Peyer's patch (tissue), 4 donors: ENCODE measurements around the gene DCC.

Experiments
- CTCF ChIP-seq, 6 experiments: fragments of 450-650 bp in 4 of 6; fragments of 200-600 bp in 2 of 6; sonication (generic) in 1 of 6; IDR thresholded peaks; one replicate each; pipeline ENCODE4 v1.5.1; 2017 to 2019; ENCODE audit warnings: antibody characterized with exemption in 6 of 6, mild to moderate bottlenecking in 3 of 6, moderate library complexity in 1 of 6
- POLR2A ChIP-seq, 2 donors: fragments of 450-650 bp; IDR thresholded peaks; one replicate each; pipeline ENCODE4 v1.5.1; 2017; ENCODE audit warnings: antibody characterized with exemption in 2 of 2, mild to moderate bottlenecking in 2 of 2, moderate library complexity in 2 of 2

- TF ChIP-seq CTCF (IDR thresholded peaks at IDR 0.05) (no peak), POLR2A (IDR thresholded peaks at IDR 0.05) (no peak)
Observed at GRCh38 chr18:52572036-52573000, 232.3 kb downstream of the DCC start.
